Transverse colon (tissue), 4 donors: ENCODE results near the gene TECTA. TPM values are rescaled to one million over a fixed set of nuclear protein-coding genes. Genes with fewer than 3 reads are reported as not detected.

Source experiments
- DNase-seq: peaks from one replicate; pipeline ENCODE4 v3.0.0-alpha.2; 2019
- H3K27ac ChIP-seq, 4 donors: fragments of 200-600 bp; sonication (generic); 2 replicates each; pipeline ENCODE4 v1.5.1; 2016 to 2018; ENCODE audit warnings: inconsistent platforms in 4 of 4
- H3K27me3 ChIP-seq: fragments of 200-600 bp; sonication (generic); 2 replicates; pipeline ENCODE4 v1.5.1; 2017; ENCODE audit warnings: inconsistent platforms
- H3K36me3 ChIP-seq, 4 donors: fragments of 200-600 bp; sonication (generic); 2 replicates each; pipeline ENCODE4 v1.5.1; 2017 to 2019; ENCODE audit warnings: inconsistent platforms in 4 of 4
- H3K4me1 ChIP-seq, 4 donors: fragments of 200-600 bp; sonication (generic); 2 replicates each; pipeline ENCODE4 v1.5.1; 2017 to 2020; ENCODE audit warnings: inconsistent platforms in 4 of 4
- H3K4me3 ChIP-seq, 4 donors: fragments of 200-600 bp; sonication (generic); 1 replicate in 1 of 4; 2 replicates in 3 of 4; pipeline versions ENCODE4 v1.5.1 to v1.6.1; 2017 to 2019; ENCODE audit warnings: inconsistent platforms in 4 of 4
- H3K9me3 ChIP-seq, 2 donors: fragments of 200-600 bp; sonication (generic); 2 replicates each; pipeline ENCODE4 v1.5.1; 2017 to 2019; ENCODE audit warnings: inconsistent platforms in 2 of 2
- CTCF ChIP-seq, 5 experiments: fragments of 200-600 bp in 3 of 5; fragments of 450-650 bp in 2 of 5; sonication (generic) in 3 of 5; IDR thresholded peaks; 1 replicate in 2 of 5; 2 replicates in 3 of 5; pipeline ENCODE4 v1.5.1; 2016 to 2017; ENCODE audit warnings: antibody characterized with exemption in 5 of 5, inconsistent platforms in 3 of 5, mild to moderate bottlenecking in 2 of 5, moderate library complexity in 1 of 5
- EP300 ChIP-seq: sonication (generic); formaldehyde crosslinking; IDR thresholded peaks from one replicate; pipeline ENCODE4 v1.6.1; 2017; ENCODE audit warnings: antibody characterized with exemption, low read depth
- POLR2A ChIP-seq: fragments of 450-650 bp; IDR thresholded peaks from one replicate; pipeline ENCODE4 v1.6.1; 2016; ENCODE audit warnings: antibody characterized with exemption, mild to moderate bottlenecking, moderate library complexity
- POLR2AphosphoS5 ChIP-seq, 3 donors: sonication (generic); formaldehyde crosslinking; IDR thresholded peaks; one replicate each; pipeline ENCODE4 v1.6.1; 2016; ENCODE audit warnings: antibody characterized with exemption in 3 of 3
- WGBS, 2 donors: methylation state at CpG; one replicate each; pipeline ENCODE4 v1.1.5; 2018; ENCODE audit warnings: low coverage in 1 of 2; 5-methylcytosine and 5-hydroxymethylcytosine counted together
- in situ Hi-C, 4 donors: fragments of 200-750 bp; cut with MboI; loops; one replicate each; pipeline versions ENCODE4 v1.15.0 to v1.15.1; 2017; ENCODE audit warnings: low sequenced_read_pairs in 3 of 4, low pct_ligation_motif_present in 1 of 4, low pct_unique_long_range_greater_than_20kb in 1 of 4
- intact Hi-C: fragments of 100-400 bp; cut with DNase I; formaldehyde crosslinking; loops from one replicate; pipeline ENCODE4 v1.15.1; 2023; ENCODE audit warnings: low total_unique reads
- total RNA-seq, 4 donors: library from RNA; depleted of rRNA; stranded (reverse); fragments of >200 nt; gene quantifications; one replicate each; pipeline ENCODE4 v1.1.0, GENCODE V29; 2016

Gene TECTA
- total RNA-seq, 4 donors from 2014 or later = 0.20 to 1.1 (median 0.44) TPM

- Histone ChIP-seq H3K9me3 (no peaks in the 10 kb centered on the region), H3K36me3 (no peaks in the 10 kb centered on the region), H3K4me1 (peaks cover 0 to 13% (median 0%) of the 10 kb centered on the region in 4 donors), H3K27ac (no peak overlapping the region), H3K4me3 (no peak overlapping the region), H3K27me3 (no peaks in the 10 kb centered on the region)
- intact Hi-C loops = no loop called here
- in situ Hi-C loops = loop anchor here in 2 of 4 donors (25.0 kb wide), 2 partner anchors 170 to 595 kb away; partner anchors contain the start of gene GRIK4 (in 1 of the 2)
- no peak for DNase-seq
- WGBS, 2 donors = 75 to 100% methylated on average over 1 to 5 of the region's 5 CpGs
- TF ChIP-seq EP300 = no peak
- TF ChIP-seq POLR2AphosphoS5 (IDR thresholded peaks at IDR 0.05) = no peak
- no peak for TF ChIP-seq CTCF (IDR thresholded peaks at IDR 0.05)
- TF ChIP-seq POLR2A = no peak
These were observed 5.8 kb downstream of the TECTA start for GRCh38 chr11:121106812-121107211.

GRCh38 chr11:121108413-121108812, 7.4 kb downstream of the TECTA start:
- Histone ChIP-seq H3K27ac (no peak overlapping the region), H3K27me3 (no peaks in the 10 kb centered on the region), H3K4me1 (peaks cover 0 to 13% (median 0%) of the 10 kb centered on the region in 4 donors), H3K36me3 (no peaks in the 10 kb centered on the region), H3K9me3 (no peaks in the 10 kb centered on the region), H3K4me3 (no peak overlapping the region)
- in situ Hi-C loops (loop anchor here in 2 of 4 donors (25.0 kb wide), 2 partner anchors 171 to 596 kb away; partner anchors contain the start of gene GRIK4 (in 1 of the 2)), intact Hi-C loops (no loop called here)
- WGBS, 2 donors = 64 to 88% methylated on average over 1 of the region's 1 CpG
- no peak for DNase-seq
- no peak for TF ChIP-seq POLR2A
- TF ChIP-seq CTCF (IDR thresholded peaks at IDR 0.05) = no peak
- TF ChIP-seq EP300 = no peak
- no peak for TF ChIP-seq POLR2AphosphoS5 (IDR thresholded peaks at IDR 0.05)

GRCh38 chr11:121109471-121109870, 8.4 kb downstream of the TECTA start:
- intact Hi-C loops (no loop called here), in situ Hi-C loops (loop anchor here in 2 of 4 donors (25.0 kb wide), 2 partner anchors 172 to 597 kb away; partner anchors contain the start of gene GRIK4 (in 1 of the 2))
- no peaks in the 10 kb centered on the region for H3K27me3 ChIP-seq
- H3K9me3 ChIP-seq = no peaks in the 10 kb centered on the region
- WGBS, 2 donors = 85 to 94% methylated on average over 2 of the region's 2 CpGs
- H3K4me3 ChIP-seq = no peak overlapping the region
- TF ChIP-seq EP300 = no peak
- TF ChIP-seq POLR2AphosphoS5 (IDR thresholded peaks at IDR 0.05) = no peak
- TF ChIP-seq CTCF (IDR thresholded peaks at IDR 0.05) = no peak
- TF ChIP-seq POLR2A = no peak
- no peak for DNase-seq
- no peaks in the 10 kb centered on the region for H3K36me3 ChIP-seq
- peaks cover 0 to 13% (median 0%) of the 10 kb centered on the region in 4 donors for H3K4me1 ChIP-seq
- no peak overlapping the region for H3K27ac ChIP-seq

- 57 to 66% methylated on average over 7 of the region's 7 CpGs for WGBS, 2 donors
- no peak for DNase-seq
- Histone ChIP-seq H3K4me1 (peaks cover 0 to 7% (median 0%) of the 10 kb centered on the region in 4 donors), H3K4me3 (no peak overlapping the region), H3K36me3 (no peaks in the 10 kb centered on the region), H3K27ac (no peak overlapping the region), H3K9me3 (no peaks in the 10 kb centered on the region), H3K27me3 (no peaks in the 10 kb centered on the region)
- intact Hi-C loops (no loop called here), in situ Hi-C loops (loop anchor here in 2 of 4 donors (25.0 kb wide), 2 partner anchors 173 to 598 kb away; partner anchors contain the start of gene GRIK4 (in 1 of the 2))
- no peak for TF ChIP-seq CTCF (IDR thresholded peaks at IDR 0.05)
- no peak for TF ChIP-seq POLR2A
- no peak for TF ChIP-seq POLR2AphosphoS5 (IDR thresholded peaks at IDR 0.05)
- no peak for TF ChIP-seq EP300
These were observed 9.0 kb downstream of the TECTA start for GRCh38 chr11:121109916-121110586.
